Esophagus squamous epithelium (tissue), 4 donors: ENCODE results near the gene TNN.

Experiments used
- POLR2A ChIP-seq, 4 donors: fragments of 450-650 bp; IDR thresholded peaks; one replicate each; pipeline ENCODE4 v1.6.1; 2017; ENCODE audit warnings: antibody characterized with exemption in 4 of 4, mild to moderate bottlenecking in 4 of 4, moderate library complexity in 3 of 4
- TF ChIP-seq, protein P1 (sequence below), 6 experiments: fragments of 450-650 bp in 4 of 6; fragments of 200-600 bp in 2 of 6; sonication (generic) in 2 of 6; IDR thresholded peaks; one replicate each; pipeline ENCODE4 v1.5.1; 2016 to 2019; ENCODE audit warnings: antibody characterized with exemption in 6 of 6, mild to moderate bottlenecking in 4 of 6, moderate library complexity in 4 of 6

- TF ChIP-seq, protein P1, sequence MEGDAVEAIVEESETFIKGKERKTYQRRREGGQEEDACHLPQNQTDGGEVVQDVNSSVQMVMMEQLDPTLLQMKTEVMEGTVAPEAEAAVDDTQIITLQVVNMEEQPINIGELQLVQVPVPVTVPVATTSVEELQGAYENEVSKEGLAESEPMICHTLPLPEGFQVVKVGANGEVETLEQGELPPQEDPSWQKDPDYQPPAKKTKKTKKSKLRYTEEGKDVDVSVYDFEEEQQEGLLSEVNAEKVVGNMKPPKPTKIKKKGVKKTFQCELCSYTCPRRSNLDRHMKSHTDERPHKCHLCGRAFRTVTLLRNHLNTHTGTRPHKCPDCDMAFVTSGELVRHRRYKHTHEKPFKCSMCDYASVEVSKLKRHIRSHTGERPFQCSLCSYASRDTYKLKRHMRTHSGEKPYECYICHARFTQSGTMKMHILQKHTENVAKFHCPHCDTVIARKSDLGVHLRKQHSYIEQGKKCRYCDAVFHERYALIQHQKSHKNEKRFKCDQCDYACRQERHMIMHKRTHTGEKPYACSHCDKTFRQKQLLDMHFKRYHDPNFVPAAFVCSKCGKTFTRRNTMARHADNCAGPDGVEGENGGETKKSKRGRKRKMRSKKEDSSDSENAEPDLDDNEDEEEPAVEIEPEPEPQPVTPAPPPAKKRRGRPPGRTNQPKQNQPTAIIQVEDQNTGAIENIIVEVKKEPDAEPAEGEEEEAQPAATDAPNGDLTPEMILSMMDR (IDR thresholded peaks at IDR 0.05): no peak
- no peak for TF ChIP-seq POLR2A (IDR thresholded peaks at IDR 0.05)
Measured at GRCh38 chr1:175186433-175187160, 119.0 kb downstream of the TNN start.
